Stimulated activated CD8-positive, alpha-beta memory T cell treated with anti-CD3 and anti-CD28 coated beads, Interleukin-12 subunit alpha, Interleukin-12 subunit beta, amount 100 ng/mL, for 4 hours (primary cell): ENCODE data around the gene ANKRD28.
"Not testable (repeated sequence)": the region's sequence is repeated elsewhere in the genome, so short reads cannot be mapped to it uniquely, and the experiment has no call there.

Experiments used
- DNase-seq: peaks from one replicate; pipeline ENCODE4 v3.0.0-alpha.2; 2020; ENCODE audit warnings: low read depth

ANKRD28 gene

GRCh38 chr3:15797642-15798303, at the start of gene ANKRD28:
TSS of gene ANKRD28 (minus strand) at chr3:15797979. CDS start at chr3:15796521, 1,458 bp downstream.
- no peak for DNase-seq

DNA sequence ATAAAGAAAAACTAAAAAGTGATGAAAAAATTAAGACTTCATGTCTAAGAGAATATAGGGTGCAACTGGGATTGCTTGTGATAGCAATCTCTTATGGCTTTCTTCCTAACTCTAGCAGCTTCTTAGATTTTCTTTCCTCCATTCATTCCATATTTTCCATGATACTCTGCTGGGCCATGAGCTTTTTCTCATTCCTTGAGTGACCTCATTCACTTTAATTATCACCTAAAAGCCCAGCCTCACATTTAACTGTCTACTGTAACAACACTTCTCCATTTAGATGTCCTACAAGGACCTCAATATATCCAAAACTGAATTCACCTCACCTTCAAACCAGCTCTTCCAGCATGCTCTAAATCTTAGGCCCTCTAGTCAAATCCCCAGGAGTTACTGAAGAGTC, 49.5 kb upstream of the ANKRD28 start:
- DNase-seq = no peak

GRCh38 chr3:15846606-15847005, 48.8 kb upstream of the ANKRD28 start:
- DNase-seq = no peak

DNA sequence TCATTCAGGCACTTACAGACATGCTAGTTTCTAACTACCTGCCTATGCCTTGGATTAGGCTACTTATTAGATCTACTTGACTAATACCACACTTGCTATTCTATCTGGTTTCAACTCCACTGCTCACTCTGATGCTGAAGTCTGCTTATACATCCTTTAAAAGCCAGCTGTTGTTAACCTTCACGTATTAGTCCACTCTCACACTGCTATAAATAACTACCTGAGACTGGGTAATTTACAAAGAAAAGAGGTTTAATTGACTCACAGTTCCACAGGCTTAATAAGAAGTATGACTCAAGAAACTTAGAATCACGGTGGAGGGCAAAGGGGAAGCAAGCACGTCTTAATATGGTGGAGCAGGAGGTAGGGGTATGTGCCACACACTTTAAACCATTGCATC, 47.7 kb upstream of the ANKRD28 start:
- DNase-seq = no peak

GRCh38 chr3:15844889-15845288, 47.1 kb upstream of the ANKRD28 start:
- no peak for DNase-seq

DNA sequence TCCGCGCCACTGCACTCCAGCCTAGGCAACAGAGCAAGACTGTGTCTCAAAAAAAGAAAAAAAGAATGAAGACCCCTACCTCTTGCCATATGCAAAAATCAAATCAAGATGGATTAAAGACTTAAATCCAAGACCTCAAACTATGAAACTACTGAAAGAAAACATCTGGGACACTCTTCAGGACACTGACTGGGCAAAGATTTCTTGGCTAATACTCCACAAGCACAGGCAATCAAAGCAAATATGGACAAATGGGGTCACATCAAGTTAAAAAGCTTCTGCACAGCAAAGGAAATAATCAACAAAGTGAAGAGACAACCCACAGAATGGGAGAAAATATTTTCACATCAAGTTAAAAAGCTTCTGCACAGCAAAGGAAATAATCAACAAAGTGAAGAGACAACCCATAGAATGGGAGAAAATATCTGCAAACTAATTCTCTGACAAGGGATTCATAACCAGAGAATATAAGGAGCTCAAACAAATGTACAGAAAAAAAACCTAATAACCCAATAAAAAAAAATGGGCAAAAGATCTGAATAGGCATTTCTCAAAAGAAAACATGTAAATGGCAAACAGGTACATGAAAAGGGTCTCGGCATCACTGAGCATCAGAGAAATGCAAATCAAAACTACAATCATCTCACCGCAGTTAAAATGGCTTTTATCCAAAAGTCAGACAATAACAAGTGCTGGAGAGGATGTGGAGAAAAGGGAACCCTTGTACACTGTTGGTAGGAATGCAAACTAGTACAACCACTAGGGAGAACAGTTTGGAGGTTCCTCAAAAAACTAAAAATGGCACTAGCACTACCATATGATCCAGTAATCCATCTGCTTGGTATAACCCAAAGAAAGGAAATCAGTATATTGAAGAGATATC, 43.6 kb upstream of the ANKRD28 start:
- not testable (repeated sequence) for DNase-seq

- no peak for DNase-seq
Measured at GRCh38 chr3:15839568-15839967, 41.8 kb upstream of the ANKRD28 start.

- no peak for DNase-seq
Measured at GRCh38 chr3:15831927-15832326, 34.1 kb upstream of the ANKRD28 start.

DNA sequence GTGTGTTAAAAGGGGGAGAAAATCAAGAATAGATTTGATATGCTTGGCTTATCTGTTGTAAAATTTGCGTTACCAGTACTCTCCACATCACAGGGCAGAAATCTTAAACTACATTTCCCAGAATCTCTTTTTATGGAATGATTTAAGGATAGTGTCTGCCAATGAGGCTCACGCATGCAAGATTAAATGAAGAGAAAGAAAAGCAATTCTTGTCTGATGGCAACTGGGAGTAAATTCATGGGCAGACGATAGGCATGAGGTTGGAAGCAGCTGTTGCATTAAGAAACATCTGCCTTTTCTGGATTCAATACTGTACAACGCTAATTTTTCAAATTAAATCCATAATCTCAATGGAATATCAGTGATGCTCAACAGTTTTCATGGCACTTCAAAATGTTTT, 27.2 kb upstream of the ANKRD28 start:
- no peak for DNase-seq

DNA sequence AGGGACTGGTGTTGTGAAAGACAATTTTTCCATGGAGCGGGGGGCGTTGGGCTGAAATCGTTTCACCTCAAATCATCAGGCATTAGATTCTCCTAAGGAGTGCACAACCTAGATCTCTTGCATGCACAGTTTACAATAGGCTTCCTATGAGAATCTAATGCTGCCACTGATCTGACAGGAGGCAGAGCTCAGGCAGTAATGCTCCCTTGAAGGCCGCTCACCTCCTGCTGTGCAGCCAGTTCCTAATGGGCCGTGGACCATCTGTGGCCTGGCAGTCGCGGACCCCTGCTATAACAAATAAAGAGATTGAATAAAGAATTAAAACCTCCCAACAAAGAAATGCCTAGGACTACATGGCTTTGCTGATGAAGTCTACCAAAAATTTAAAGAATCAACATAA, 25.3 kb upstream of the ANKRD28 start:
- no peak for DNase-seq

DNA sequence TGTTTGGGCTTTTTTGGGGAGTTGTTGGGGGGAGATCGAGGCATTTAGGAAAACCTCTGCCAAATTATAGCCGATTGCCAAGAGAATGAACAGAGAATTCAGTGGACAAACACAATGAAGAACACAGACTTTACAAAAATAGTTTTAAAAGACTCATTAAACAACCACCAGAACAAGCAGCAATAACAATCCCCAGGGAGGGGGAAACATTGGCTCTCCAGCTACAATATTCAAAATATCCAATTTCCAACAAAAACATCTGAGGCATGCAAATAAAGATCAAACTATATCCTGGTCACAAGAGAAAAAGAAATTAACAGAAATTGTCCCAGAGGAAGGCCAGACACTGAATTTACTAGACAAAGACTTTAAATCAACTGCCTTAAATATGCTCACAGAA, 24.5 kb upstream of the ANKRD28 start:
- DNase-seq = no peak

GRCh38 chr3:15820911-15821310, 23.1 kb upstream of the ANKRD28 start:
- no peak for DNase-seq

GRCh38 chr3:15819576-15819975, 21.8 kb upstream of the ANKRD28 start:
- no peak for DNase-seq

DNA sequence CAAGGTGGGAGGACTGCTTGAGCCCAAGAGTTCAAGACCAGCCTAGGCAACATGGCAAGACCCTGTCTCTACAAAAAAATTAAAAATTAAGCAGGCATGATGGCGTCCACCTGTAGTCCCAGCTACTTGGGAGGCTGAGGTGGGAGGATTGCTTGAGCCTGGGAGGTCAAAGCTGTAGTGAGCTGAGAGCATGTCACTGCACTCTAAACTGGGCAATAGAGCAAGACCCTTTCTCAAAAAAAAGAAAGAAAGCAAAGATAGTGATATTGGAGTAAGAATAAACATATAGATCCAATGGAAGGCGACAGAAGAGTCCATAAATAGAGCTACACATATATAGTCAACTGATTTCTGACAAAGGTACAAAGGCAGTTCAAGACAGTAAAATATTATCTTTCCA, 21.3 kb upstream of the ANKRD28 start:
- DNase-seq = no peak

GRCh38 chr3:15815696-15816095, 17.9 kb upstream of the ANKRD28 start:
- DNase-seq = no peak

DNA sequence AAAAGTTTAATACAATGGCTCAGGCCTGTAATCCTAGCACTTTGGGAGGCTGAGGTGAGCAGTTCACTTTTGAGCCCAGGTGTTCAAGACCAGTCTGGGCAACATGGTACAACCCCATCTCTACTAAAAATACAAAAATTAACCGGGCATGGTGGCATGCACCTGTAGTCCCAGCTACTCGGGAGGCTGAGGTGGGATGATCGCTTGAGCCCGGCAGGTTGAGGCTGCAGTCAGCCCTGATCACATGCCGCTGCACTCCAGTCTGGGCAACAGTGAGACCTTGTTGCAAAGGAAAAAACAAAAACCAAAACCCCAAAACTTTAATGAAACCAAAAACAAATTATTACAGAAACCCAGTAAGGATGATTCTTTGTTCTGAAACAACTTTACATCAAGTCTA, 15.3 kb upstream of the ANKRD28 start:
- not testable (repeated sequence) for DNase-seq

- no peak for DNase-seq
Measured at GRCh38 chr3:15812183-15812582, 14.4 kb upstream of the ANKRD28 start.

DNA sequence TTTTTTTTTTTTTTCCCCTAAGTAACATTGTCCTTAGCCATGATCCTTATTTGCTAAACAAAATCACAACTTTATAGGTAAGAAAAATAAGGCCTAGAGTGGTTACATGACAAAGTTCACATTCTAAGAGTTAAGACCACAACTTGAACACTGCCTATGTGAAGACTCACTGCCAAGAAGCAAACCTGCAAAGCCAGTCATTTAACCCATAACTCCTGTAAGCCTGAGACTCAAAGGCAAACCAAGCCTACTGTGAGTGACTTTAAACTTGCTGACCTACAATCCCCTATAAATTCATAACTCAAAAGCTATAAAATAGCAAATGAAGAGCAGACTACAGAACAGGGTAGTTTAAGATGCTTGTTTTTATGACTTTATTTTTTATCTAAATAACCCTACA, 12.9 kb upstream of the ANKRD28 start:
- DNase-seq = no peak

- no peak for DNase-seq
Measured at GRCh38 chr3:15809313-15809712, 11.5 kb upstream of the ANKRD28 start.

GRCh38 chr3:15808679-15809310, 11.0 kb upstream of the ANKRD28 start:
- no peak for DNase-seq

DNA sequence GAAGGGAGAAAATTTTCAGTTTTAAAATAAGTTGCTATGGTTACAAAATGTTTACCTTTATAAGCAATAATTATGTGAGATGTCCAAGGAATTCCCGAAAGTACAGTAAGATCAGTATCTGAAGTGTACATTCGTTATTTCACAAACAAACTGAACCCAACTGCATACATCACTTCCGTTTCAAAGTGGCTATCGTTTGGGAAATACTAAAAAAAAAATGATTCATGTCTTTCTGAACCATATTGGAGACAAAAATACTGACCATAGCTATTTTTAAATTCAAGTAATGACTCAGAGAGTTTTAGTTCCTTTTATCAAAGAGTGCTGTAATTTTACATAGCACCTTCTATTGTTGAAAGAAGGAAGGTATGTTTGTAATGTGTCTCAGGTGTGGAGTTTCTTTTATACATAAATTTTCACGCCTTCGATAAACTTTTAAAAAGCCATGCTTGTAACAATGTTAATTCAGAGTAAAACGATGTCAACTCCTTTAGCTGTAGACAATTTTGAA, 8.0 kb upstream of the ANKRD28 start:
- DNase-seq = no peak

GRCh38 chr3:15804553-15805095, 6.8 kb upstream of the ANKRD28 start:
- DNase-seq = no peak

GRCh38 chr3:15803921-15804320, 6.1 kb upstream of the ANKRD28 start:
- DNase-seq = no peak
